Mucosa of descending colon (tissue), 3 donors: ENCODE results near the gene ADAMTS2. TPM values are rescaled to one million over a fixed set of nuclear protein-coding genes. Genes with fewer than 3 reads are reported as not detected.

Source experiments
- ATAC-seq: fragments of 200-7000 bp; cut with Tn5 transposase; one replicate; pipeline ENCODE4 v1.9.1; 2020; ENCODE audit warnings: mild to moderate bottlenecking, moderate library complexity
- DNase-seq, 3 donors: peaks; one replicate each; pipeline ENCODE4 v3.0.0-alpha.2; 2020
- H3K36me3 ChIP-seq: fragments of 200-600 bp; one replicate; pipeline ENCODE4 v1.8.0; 2021; ENCODE audit warnings: low read depth, mild to moderate bottlenecking
- H3K4me1 ChIP-seq: fragments of 200-600 bp; one replicate; pipeline ENCODE4 v1.8.0; 2021; ENCODE audit warnings: low read depth, mild to moderate bottlenecking
- H3K4me3 ChIP-seq: fragments of 200-600 bp; one replicate; pipeline ENCODE4 v1.8.0; 2021; ENCODE audit warnings: mild to moderate bottlenecking
- H3K9me3 ChIP-seq: fragments of 200-600 bp; one replicate; pipeline ENCODE4 v1.8.0; 2021; ENCODE audit warnings: mild to moderate bottlenecking
- CTCF ChIP-seq: fragments of 200-600 bp; IDR thresholded peaks from one replicate; pipeline ENCODE4 v1.8.0; 2022; ENCODE audit warnings: antibody characterized with exemption, mild to moderate bottlenecking
- intact Hi-C, 2 donors: fragments of 100-400 bp; cut with DNase I in 1 of 2; cut with micrococcal nuclease in 1 of 2; formaldehyde crosslinking; loops; one replicate each; pipeline versions ENCODE4 v1.11.0 to v1.11.1; 2022; cut with DNase I, micrococcal nuclease
- total RNA-seq, 3 donors: library from RNA; stranded (reverse); fragmentation: NEBNext Ultra II Directional in 2 of 3; extraction: Animal tissue kit (Norgen Biotek cat#: 25700) in 2 of 3; gene quantifications; one replicate each; pipeline versions ENCODE4 v1.2.1 to v1.2.4, GENCODE V29; 2021 to 2023
- donor health status: DM: no; HTN: no; CAD: no; lungs with moderate emphysema.
- donor health status: DM: no; HTN: no; CAD: no.
- donor health status: DM: no; HTN: yes; CAD: no.

The ADAMTS2 gene
- total RNA-seq, 3 donors from 2014 or later = 1.3 to 9.2 (median 7.3) TPM

DNA sequence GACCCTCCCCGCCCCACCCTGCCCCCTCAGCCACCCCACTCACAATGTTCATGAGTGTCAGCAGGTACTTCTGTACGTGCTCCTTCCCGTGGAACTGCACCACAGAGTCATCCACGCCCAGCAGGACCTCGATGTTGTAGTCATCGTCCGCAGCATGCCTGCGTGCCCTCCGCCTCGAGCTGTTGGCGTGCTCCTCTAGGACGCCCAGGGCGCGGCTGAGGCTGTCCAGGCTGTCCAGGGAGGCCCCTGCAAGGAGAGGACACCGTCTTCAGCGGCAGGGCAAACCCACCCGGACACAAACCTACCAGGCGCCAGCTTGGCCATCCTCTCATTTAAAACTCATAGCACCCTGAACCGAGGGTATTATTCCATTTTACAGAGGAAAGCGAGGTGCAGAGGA, 137.8 kb downstream of the ADAMTS2 start:
- Histone ChIP-seq H3K36me3 (no peaks in the 10 kb centered on the region), H3K4me1 (no peaks in the 10 kb centered on the region), H3K9me3 (no peaks in the 10 kb centered on the region), H3K4me3 (no peak overlapping the region)
- intact Hi-C loops = no loop called here
- no peak for TF ChIP-seq CTCF
- ATAC-seq = no peak
- DNase-seq = peak in 1 of 3 donors; percentile 40

- DNase-seq = peak in 1 of 3 donors; percentile 25
- TF ChIP-seq CTCF = no peak
- Histone ChIP-seq H3K4me1 (no peaks in the 10 kb centered on the region), H3K9me3 (no peaks in the 10 kb centered on the region), H3K36me3 (no peaks in the 10 kb centered on the region), H3K4me3 (no peak overlapping the region)
- intact Hi-C loops = no loop called here
- ATAC-seq = no peak
These were observed 138.9 kb downstream of the ADAMTS2 start for GRCh38 chr5:179206366-179206765.

- no peak for ATAC-seq
- TF ChIP-seq CTCF = no peak
- no peaks in the 10 kb centered on the region for H3K9me3 ChIP-seq
- intact Hi-C loops = no loop called here
- no peak overlapping the region for H3K4me3 ChIP-seq
- DNase-seq = peak in 1 of 3 donors; percentile 8
- no peaks in the 10 kb centered on the region for H3K4me1 ChIP-seq
- H3K36me3 ChIP-seq = no peaks in the 10 kb centered on the region
These were observed 140.0 kb downstream of the ADAMTS2 start for GRCh38 chr5:179205277-179205676.

GRCh38 chr5:179204572-179204971, 140.7 kb downstream of the ADAMTS2 start:
- TF ChIP-seq CTCF = no peak
- Histone ChIP-seq H3K36me3 (no peaks in the 10 kb centered on the region), H3K4me1 (no peaks in the 10 kb centered on the region), H3K4me3 (no peak overlapping the region), H3K9me3 (no peaks in the 10 kb centered on the region)
- intact Hi-C loops = no loop called here
- ATAC-seq = no peak
- DNase-seq = peak in 1 of 3 donors; percentile 23

GRCh38 chr5:179203248-179203647, 142.0 kb downstream of the ADAMTS2 start:
- H3K4me1 ChIP-seq = no peaks in the 10 kb centered on the region
- H3K36me3 ChIP-seq = no peaks in the 10 kb centered on the region
- intact Hi-C loops = no loop called here
- no peaks in the 10 kb centered on the region for H3K9me3 ChIP-seq
- peak in 1 of 3 donors; percentile 29 for DNase-seq
- TF ChIP-seq CTCF = no peak
- ATAC-seq = no peak
- no peak overlapping the region for H3K4me3 ChIP-seq

GRCh38 chr5:179201986-179202385, 143.3 kb downstream of the ADAMTS2 start:
- ATAC-seq = no peak

More at GRCh38 chr5:179201986-179202385, 143.3 kb downstream of the ADAMTS2 start:
- DNase-seq = peak in 1 of 3 donors; percentile 18
- no peaks in the 10 kb centered on the region for H3K36me3 ChIP-seq
- TF ChIP-seq CTCF = no peak
- H3K9me3 ChIP-seq = no peaks in the 10 kb centered on the region
- intact Hi-C loops = no loop called here
- H3K4me3 ChIP-seq = no peak overlapping the region
- no peaks in the 10 kb centered on the region for H3K4me1 ChIP-seq
